HG03095 (cell line): ENCODE measurements around the gene CHID1.

Experiments
- ATAC-seq: cut with Tn5 transposase; IDR thresholded peaks from one replicate; pipeline ENCODE4 v1.9.1; 2021; ENCODE audit warnings: moderate library complexity; ENCODE audit not compliant: unreplicated experiment

Gene CHID1

DNA sequence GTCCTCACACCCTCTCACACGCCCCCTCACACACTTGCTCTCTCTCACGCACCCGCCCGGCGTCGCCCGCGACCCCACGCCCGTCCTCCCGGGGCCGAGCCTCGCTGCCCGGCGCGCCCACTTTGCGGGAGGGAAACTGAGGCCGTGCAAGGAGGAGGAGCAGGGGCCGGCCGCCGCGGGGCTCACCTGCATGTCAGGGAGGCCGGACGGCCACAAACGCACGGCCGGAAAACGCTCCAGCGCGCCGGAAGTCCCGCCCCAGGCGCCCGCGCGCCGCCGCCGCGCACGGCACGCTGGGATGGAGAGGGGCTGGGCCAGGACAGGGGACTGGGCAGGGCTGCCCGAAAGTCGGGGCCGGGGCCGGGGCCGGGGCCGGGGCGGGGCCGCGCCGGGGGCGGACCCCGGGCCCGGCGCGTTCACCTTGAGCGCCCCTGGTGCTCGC, at the start of gene CHID1:
CHID1 (minus strand) TSS at position 222 of the 442 bp plus-strand sequence. CDS start 5,994 bp downstream, outside the sequence.
- peak; percentile 90 for ATAC-seq

DNA sequence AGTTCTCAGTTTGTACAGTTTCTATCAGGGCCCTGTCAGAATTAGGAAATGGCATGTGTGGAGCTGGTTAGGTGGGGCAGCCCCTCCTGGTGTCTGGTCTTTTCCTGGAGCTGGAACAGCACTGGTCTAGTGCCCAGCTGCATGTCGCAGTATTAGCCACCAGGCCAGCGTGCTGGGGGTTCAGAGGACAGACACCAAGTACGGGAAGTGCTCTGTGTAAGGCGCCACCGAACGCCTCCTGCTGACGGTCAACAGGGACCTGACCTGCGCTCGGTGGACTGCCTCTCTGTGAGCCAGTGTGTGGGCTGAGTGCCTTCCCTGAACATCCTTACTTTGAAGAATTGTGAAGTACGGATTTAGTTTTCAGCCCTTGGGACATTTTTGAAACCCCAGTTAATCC, 49.0 kb upstream of the CHID1 start:
- ATAC-seq = no peak

DNA sequence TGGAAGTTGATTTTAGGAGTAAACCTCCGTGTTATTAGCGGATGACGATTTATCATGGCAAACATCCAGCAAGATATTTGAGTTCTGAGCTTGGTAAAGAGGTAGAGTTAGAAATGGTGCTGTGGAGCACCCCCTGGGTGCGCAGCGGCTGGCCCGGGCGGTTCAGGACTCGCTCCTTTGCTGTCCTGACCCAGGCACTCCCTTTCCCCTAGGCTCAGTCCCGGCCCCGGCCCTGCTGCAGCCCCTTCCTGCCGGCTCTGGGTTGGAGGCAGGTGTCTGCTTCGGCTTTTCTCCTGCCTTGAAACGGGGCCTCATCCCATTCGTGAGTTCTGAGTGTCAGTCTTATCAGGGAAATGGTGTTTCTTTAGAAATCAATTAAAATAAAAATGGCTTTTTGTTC, 48.4 kb upstream of the CHID1 start:
- ATAC-seq = no peak

DNA sequence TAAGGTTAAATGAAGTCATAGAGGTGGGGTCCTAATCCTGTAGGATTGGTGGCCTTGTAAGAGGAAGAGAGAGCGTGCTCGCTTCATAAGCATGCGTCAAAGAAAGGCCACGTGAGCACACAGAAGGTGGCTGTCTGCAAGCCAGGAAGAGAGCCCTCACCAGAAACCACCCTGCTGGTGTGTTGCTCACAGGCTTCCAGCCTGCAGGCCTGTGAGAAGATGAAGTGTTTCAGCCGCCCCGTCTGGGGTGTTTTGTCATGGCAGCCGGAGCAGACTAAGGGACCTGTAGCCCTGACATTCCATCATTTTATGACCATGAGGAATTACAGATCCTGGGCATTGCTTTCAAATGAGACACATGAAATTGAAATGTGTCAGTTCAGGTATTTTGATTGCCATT, 47.5 kb upstream of the CHID1 start:
- no peak for ATAC-seq

DNA sequence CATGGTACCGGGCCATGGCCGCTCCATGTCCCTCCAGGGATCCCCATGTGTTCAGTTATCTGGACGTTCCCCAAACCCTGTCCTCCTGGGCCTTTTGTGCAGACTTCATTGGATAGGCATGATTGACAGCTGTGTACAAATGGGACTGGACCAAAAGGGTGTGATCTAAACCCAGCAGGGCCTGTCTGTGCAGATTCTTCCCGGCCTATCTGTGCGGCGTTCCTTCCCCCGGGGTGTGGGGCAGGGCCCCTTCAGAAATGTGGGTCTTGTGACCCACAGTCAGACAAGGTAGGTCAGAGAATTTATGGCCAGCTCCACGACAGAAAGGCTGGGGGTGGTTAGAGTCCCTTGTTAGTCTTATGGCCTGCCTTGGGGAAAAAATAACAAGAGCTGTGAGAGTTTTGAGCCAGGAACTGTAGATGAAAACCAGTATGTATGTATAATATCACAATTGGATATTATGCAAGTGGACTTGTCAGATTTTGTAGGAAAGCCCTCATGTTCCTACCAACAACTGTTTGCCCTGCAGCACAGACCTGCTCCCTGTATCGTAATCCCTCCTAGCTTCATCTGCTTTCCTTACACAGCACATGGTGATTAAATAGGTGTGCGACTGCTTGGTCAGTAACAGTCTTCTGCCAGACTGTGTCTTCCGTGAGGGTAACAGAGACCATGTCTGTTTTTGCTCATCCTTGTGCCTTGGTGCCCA, 46.8 kb upstream of the CHID1 start:
- ATAC-seq = no peak

DNA sequence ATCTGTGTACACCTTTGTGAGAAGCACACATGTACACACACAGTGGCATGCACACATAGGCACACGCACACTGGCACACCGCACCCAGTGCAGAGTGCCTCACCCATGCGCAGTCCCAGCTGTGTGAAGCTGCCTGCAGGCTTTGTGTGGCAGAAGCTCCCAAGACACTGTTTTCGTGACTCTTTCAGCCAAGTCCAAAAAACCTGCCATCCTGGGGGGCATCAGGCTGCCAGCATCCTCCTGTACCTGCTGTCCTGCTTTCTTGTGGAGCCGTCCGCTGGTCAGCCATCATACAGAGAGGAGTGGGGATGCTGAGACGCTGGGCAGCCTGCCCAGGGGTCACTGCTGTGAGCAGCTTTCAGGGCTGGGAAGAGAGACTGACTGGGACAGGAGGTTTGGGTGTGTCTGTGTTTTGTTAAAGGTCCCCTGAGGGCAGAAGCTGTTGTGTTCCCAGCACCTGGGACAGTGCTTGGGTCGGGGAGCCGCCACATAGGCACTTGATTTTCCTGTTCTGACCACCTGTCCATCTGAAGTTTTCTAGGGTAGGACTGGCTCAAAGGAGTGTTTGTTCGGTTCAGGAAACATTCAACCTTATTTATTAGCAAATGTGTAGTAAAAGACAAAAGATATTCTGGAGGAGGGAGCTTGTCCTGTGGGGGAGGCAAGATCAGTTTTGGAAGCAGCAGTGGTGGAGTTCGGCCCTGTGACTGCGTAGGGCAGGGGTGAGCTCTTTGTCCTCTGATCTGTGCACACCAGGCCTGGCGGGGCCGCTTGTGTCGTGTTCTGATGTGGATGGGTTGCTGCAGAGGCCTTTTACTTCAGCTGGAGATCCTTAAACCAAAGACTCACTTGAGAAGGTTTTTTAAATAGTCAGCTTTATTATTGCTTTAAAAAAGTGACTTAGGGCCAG, 44.8 kb upstream of the CHID1 start:
- no peak for ATAC-seq

DNA sequence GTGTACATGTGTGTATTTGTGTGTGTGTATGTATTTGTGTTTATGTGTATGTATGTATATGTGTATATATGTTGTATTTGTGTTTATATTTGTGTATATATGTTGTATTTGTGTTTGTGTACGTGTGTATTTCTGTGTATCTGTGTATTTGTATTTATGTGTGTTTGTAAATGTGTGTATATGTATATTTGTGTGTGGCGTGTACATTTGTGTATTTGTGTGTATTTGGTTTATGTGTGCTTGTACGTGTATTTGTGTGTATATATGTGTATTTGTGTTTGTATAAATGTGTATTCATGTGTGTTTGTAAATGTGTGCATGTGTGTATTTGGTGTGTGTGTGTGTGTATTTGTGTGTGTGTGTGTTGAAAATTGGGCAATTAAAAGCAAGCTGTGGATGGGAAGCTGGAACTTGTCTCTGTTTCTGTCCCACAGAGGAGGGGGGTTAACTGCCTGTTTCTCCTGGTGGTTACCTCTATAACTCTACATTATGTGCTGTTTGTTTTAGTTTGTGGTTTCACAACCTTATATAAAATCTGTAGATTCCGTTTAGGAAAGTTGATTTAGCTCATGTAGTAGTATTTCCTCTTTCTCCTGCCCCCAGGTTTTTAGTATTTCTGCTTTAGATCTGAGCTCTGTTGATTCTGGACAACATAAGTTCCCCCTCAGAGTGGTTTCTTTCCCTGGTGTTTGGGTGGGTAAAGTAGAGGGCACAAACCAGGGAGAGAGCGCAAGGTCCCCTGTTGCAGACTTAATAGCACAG, 44.0 kb upstream of the CHID1 start:
- no peak for ATAC-seq

DNA sequence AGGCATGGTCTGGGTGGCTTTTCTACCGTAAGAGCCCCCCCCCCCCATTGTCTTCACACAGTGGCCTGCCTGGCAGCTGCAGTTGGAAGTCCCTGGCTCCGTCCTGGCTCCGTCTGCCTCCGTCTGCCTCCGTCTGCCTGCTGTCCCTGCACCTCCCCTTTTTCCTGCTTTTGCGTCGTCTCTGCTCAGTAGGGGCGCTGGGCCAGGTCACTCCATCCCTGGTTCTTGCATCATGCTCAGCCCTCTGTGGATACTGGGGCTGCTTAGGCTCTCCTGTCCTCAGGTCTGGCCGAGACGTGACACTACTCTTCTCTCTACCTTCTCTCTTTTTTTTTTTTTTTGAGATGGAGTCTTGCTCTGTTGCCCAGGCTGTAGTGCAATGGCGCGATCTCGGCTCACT, 42.9 kb upstream of the CHID1 start:
- no peak for ATAC-seq

DNA sequence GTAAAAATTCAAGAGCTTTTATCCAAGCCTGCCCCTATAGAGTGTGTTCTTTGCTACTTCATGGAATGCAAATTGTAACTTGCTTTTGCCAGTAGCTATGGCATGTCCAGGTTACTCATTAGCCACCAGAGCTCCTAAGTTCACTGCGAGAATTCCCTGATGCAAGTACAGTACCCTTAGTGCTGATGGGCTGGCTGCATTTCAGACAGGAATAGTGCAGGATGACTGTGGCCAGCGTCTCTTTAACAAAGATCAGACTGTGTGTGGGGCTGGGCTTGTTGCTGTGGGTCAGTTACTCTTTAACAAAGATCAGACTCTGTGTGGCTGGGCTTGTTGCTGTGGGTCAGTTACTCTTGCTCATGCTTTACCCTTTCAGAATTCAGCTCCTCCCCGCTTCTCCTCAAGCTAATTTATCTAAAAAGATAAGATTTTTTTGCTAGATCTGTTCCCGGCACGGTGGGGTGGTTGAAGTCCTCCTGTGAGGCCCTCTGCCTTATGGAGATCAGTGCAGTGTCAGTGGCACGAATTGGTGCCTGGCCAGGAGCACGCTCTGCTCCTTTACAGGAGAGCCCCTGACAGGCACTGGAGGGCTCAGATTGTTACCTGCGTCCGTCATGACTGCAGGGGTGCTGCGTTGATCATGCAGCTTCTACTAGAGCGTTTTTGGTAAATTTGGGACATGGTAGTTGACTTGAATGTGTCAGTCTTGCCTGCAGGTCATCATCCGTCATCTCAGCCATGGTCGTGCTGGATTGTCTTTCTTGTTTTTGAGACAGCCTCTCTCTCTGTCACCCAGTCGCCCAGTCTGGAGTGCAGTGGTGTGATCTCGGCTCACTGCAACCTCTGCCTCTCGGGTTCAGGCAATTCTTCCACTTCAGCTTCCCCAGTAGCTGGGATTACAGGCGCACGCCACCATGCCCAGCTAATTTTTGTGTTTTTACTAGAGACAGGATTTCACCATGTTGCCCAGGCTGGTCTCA, 42.1 kb upstream of the CHID1 start:
- no peak for ATAC-seq

DNA sequence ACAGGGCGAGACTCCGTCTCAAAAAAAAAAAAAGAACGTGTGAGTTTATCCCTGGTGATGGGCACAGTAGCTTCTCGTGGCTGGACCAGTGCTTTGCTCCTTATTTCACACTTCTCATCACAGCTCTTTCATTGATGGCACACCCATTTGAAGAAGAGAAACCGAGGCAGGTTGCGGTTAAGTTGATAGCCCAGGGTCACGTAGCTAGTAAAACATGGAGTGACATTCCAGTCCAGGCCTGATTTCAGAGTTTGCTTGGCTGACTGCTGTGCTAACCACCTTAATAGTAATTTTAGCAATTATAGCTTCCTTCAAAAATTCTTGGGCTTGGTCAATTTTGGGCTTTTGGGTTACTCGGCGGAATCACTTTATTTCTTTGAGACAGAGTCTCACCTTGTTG, 40.9 kb upstream of the CHID1 start:
- ATAC-seq = no peak

DNA sequence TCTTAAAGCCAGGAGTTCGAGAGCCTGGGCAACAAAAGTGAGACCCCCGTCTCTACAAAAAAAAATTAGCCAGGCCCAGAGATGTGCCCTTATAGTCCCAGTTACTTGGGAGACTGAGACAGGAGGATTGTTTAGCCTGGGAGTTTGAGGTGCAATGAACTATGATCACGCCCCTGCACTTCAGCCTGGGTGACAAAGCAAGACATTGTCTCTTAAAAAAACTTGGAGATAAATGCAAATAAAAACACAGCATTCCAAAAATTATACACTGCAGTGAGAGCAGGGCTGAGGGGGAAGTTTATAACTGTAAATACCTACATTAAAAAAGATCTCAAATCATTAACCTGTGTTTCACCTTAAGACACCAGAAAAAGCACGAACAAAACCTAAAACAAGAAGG, 37.1 kb upstream of the CHID1 start:
- ATAC-seq = no peak

DNA sequence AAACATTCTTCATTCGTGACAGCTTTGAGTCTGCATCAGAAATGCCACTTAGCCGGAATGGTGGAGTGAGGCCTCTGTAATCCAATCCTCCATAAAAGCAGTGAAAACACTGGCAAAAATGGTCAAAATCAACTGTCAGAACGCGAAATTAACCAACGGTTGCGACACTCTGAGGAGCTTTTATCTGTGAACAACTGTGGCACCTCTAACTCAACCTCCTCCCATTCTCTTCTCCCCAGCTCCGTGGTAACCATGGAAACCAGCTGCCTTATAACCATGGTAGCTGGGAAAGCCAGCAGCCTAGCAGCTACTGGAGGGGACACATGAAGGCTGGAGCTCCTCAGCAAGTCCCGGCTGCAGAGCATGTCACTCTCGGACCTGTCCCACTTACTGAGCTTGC, 35.4 kb upstream of the CHID1 start:
- no peak for ATAC-seq

DNA sequence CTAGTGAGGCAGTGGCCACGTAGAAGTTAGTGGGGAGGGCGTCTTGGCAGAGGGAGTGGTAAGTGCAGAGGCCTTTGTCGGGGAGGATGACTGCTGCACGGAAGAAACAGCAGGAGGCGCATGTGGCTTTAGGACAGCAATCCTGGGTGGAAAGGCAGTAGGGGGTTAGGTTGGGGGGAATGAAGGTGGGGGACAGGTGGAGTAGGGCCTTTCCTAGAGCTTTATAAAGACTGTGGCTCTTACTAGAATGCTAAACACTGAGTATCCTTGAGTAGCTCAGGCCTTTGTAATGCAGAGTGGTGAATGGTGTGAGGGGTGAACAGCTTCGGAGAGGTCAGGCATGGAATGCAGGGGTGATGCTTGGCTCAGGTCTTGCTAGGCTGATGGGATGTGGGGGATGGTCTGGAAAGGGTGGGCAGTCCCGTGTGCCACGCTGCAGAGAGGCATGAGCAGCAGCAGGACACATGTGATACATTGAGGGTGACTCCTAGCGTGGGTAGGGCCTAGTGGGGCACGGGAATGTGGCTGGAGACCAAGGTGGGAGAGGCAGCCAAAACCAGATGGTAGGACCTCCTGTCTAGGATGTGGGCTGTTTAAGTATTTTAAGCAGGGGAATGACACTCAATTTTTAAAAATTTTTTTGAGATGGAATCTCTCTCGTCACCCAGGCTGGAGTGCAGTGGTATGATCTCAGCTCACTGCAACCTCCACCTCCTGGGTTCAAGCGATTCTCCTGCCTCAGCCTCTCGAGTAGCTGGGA, 34.3 kb upstream of the CHID1 start:
- no peak for ATAC-seq

DNA sequence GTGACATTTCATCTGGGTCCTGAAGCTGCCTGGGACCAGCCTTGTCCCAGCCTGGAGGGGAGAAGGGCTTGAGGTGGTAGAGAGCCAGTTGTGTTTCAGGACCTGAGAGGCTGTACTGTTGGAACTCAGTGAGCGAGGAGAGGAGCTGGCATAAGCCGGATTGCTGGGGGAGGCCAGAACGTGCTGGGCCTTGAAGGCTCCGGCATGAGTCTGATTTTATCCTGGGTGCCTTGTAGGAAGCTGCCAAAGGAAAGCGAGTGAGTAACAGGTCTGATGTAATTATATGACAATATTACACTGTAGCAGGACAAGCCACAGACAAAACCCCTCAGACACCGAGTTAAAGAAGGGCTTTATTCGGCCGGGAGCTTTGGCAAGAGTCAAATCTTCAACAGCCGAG, 32.2 kb upstream of the CHID1 start:
- ATAC-seq = no peak

DNA sequence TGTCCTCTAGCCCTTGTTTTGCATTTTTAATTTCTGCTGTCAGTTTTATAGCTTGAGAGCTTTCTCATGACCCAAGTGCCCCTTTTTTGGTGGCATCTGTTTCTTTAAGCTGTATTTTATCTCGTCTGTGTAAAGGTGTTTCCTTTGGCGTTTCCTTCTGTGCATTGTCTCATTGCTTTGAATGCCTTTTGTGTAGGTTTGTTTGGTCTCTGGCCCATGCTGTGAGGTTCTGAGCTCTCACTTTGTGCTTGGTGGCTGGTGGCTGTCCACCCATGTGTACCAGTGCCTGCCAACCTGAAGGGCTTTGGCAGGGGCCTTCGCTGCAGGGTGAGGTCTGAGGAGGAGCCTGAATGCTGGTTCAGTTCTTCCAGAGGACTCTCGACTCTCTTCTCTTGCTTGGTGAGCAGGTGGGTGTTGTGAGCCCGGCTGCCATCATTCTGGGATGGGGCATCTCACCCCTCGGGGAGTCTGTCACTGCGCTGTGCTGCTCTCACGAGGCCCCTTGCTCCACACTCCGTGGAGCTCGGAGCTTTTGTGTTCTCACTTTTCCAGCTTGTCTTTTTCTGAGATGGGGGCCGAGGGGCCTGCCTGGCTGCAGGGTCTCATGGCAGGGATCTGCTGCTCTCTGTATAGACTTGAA, 30.0 kb upstream of the CHID1 start:
- ATAC-seq = no peak

DNA sequence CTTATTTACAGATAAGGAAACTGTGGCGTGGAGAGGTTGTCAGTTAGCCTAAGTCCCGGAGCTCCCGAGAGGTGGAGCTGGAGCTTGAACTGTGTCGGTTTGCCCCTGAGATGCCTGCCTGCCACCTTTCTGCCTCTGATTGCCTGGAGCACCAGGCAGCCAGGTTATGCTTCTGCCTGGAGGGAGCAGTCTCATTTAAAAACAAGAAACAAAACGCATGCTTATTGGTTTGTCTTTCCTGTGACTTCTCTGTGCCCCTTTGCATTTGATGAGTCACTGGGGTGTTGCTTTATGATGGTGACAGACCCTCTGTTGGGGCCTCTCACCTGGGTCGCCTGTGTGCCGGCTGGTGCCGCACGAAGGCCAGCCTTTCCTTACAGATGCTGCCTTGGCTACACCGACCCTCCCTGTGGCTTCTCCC, 27.2 kb upstream of the CHID1 start:
- ATAC-seq = no peak

DNA sequence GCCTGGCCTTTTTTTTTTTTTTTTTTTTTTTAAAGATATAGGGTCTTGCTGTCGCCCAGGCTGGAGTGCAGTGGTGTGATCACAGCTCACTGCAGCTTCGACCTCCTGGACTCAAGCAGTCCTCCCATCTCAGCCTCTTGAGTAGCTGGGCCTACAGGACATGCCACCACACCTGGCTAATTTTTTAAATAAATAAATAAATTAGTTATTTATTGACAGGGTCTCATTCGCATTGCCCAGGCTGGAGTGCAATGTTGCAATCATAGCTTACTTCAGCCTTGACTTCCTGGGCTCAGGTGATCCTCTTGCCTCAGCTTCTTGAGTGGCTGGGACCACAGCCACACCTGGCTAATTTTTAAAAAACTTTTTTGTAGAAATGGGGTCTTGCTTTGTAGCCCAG, 25.6 kb upstream of the CHID1 start:
- no peak for ATAC-seq

DNA sequence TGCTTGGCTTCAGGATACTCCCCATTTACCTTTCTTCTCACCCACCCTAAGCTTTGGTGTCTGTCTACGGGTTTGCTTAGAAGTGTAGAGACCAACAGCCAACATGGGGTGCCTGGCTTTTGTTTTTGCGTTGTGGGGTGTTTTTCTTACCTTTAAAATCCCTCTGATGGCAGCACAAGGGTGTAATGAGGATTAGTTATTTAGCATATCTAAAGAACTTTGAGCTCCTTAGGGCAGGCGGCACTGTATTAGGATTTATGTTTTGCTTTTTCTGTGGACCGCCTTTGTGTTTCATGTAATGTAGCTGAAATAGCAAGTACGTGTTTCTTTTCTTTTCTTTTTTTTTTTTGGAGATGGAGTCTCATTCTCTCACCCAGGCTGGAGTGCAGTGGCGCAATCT, 23.9 kb upstream of the CHID1 start:
- no peak for ATAC-seq

DNA sequence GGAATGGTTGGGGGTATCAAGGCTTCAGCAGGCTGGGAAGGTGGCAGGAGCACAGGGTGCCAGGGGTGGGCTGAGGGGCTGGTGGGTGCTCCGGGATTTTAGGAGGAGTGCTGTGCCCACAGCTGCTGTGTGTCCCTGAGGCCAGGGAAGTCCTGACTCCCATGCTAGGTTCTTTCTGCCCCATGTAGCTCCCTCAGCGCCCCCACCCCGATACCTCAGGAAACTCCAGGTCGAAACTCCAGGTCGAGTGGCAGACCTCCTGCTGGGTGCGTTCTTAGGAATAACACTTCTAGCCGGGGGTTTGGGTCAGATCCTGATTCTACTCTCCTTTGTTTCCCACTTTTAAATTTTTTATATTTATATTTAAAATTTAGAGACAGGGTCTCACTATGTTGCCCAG, 23.3 kb upstream of the CHID1 start:
- ATAC-seq = no peak
